ENCODE results near the gene TACC3.

The TACC3 gene

DNA sequence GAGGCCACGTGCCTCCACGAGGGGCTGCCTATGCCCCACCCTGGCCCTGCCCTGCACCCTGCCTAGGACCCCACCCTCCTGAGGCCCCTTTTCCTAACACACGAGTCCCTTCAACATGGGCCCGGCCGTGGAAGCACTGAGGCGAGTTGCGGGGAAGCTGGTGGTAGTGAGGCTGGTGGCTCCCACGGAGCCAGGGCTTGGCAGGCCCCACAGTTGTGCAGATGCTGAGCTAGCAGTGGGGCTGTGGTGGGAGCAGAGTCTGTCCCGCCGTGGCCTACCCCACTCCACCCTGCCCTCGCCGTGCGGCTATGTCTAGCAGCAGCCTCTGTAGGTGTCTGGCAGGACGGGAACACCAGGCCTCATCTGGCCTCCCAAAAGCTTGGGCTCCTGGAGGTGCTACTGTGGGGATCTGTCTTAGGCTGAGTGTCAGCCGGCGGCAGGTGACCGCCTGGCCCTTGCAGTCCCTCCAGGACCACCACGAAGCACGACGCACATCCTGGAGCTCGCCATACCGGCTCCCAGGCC is 18.8 kb downstream of the TACC3 start:
- no peaks in the 10 kb centered on the region for H3K79me2 ChIP-seq (ENCODE audit: low read length)
- H4K20me1 ChIP-seq (ENCODE audit: insufficient read depth, low read length): no peaks in the 10 kb centered on the region
- DNase-seq: no peak
- no peaks in the 10 kb centered on the region for H3K9me2 ChIP-seq (replicated peaks; ENCODE audit: insufficient read depth, low read length)
- H3K9me3 ChIP-seq (replicated peaks; ENCODE audit: insufficient read depth, low read length): no peaks in the 10 kb centered on the region
- no peak overlapping the region for H3K9ac ChIP-seq (ENCODE audit: low read length)
- H2AFZ ChIP-seq (ENCODE audit: low read length): no peak overlapping the region
- H3K4me2 ChIP-seq (ENCODE audit: low read depth, low read length): no peak overlapping the region
- peaks cover 3% of the 10 kb centered on the region for H3K36me3 ChIP-seq (replicated peaks; ENCODE audit: insufficient read depth, low read length)
- peaks cover 7% of the 10 kb centered on the region; the same call in 1 of the 2 replicates for H3F3A ChIP-seq (ENCODE audit: insufficient read depth, low read length)
- H3K27ac ChIP-seq (ENCODE audit: low read length): no peak overlapping the region
- no peaks in the 10 kb centered on the region for H3K4me1 ChIP-seq (ENCODE audit: low read length)
- TF ChIP-seq EZH2 (optimal IDR thresholded peaks at IDR 0.05; ENCODE audit: low read depth, low read length): no peak
- TF ChIP-seq EZH2phosphoT487 (IDR thresholded peaks at IDR 0.05; ENCODE audit: low read length): no peak
- TF ChIP-seq, protein P1, sequence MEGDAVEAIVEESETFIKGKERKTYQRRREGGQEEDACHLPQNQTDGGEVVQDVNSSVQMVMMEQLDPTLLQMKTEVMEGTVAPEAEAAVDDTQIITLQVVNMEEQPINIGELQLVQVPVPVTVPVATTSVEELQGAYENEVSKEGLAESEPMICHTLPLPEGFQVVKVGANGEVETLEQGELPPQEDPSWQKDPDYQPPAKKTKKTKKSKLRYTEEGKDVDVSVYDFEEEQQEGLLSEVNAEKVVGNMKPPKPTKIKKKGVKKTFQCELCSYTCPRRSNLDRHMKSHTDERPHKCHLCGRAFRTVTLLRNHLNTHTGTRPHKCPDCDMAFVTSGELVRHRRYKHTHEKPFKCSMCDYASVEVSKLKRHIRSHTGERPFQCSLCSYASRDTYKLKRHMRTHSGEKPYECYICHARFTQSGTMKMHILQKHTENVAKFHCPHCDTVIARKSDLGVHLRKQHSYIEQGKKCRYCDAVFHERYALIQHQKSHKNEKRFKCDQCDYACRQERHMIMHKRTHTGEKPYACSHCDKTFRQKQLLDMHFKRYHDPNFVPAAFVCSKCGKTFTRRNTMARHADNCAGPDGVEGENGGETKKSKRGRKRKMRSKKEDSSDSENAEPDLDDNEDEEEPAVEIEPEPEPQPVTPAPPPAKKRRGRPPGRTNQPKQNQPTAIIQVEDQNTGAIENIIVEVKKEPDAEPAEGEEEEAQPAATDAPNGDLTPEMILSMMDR (IDR thresholded peaks at IDR 0.05; ENCODE audit: low read length): no peak
- no peak overlapping the region for H3K4me3 ChIP-seq (ENCODE audit: low read length)
- no peaks in the 10 kb centered on the region for H3K27me3 ChIP-seq (replicated peaks; ENCODE audit: insufficient read depth, low read length)

DNA sequence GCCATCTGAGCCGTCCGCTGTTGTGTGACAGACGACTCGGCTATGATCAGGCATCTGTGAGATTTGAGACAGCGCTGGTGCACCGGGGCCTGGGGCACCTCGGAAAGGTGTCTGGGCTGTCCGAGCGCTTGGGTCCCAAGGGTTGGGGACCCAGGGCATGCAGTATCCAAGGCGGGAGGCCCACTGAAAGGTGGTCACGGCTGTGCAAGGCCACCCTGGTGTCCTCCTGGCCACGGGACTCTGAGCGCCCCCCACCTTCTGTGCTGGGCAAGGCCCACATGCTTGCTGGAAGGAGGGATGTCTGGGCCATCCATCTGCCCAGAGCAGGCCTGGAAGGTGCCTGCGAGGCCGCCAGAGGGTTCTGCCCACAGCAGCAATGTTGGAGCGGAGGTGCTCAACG is 19.9 kb downstream of the TACC3 start:
- H4K20me1 ChIP-seq (ENCODE audit: insufficient read depth, low read length): no peaks in the 10 kb centered on the region
- H3K4me3 ChIP-seq (ENCODE audit: low read length): no peak overlapping the region
- H2AFZ ChIP-seq (ENCODE audit: low read length): no peak overlapping the region
- H3K79me2 ChIP-seq (ENCODE audit: low read length): no peaks in the 10 kb centered on the region
- no peaks in the 10 kb centered on the region for H3K9me3 ChIP-seq (replicated peaks; ENCODE audit: insufficient read depth, low read length)
- no peaks in the 10 kb centered on the region for H3K4me1 ChIP-seq (ENCODE audit: low read length)
- no peak overlapping the region for H3K4me2 ChIP-seq (ENCODE audit: low read depth, low read length)
- no peak for DNase-seq
- no peaks in the 10 kb centered on the region for H3K9me2 ChIP-seq (replicated peaks; ENCODE audit: insufficient read depth, low read length)
- no peaks in the 10 kb centered on the region for H3K27me3 ChIP-seq (replicated peaks; ENCODE audit: insufficient read depth, low read length)
- no peak overlapping the region for H3K27ac ChIP-seq (ENCODE audit: low read length)
- peaks cover 3% of the 10 kb centered on the region for H3K36me3 ChIP-seq (replicated peaks; ENCODE audit: insufficient read depth, low read length)
- TF ChIP-seq, protein P1 (IDR thresholded peaks at IDR 0.05; ENCODE audit: low read length): no peak
- TF ChIP-seq EZH2phosphoT487 (IDR thresholded peaks at IDR 0.05; ENCODE audit: low read length): no peak
- no peak for TF ChIP-seq EZH2 (optimal IDR thresholded peaks at IDR 0.05; ENCODE audit: low read depth, low read length)
- peaks cover 9% of the 10 kb centered on the region; the same call in 1 of the 2 replicates for H3F3A ChIP-seq (ENCODE audit: insufficient read depth, low read length)
- no peak overlapping the region for H3K9ac ChIP-seq (ENCODE audit: low read length)

DNA sequence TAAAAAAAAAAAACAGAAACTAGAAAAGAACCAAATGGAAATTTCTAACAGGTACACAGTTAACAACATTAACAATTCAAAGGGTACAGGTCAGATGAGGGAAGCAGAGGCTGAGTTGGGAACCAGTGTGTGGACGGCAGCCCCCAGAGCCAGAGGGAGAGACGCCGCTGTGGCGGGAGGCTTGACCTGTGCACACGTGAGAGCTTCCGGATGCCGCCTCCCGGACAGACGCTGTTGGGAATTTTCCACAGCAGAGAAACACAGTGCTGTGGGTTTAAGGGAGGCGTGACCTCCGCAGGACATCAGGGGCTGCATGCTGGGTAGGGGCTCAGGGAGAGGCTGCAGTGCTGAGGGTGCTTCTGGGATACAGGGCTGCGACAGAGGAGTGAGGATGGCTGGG is 22.2 kb downstream of the TACC3 start:
- peaks cover 9% of the 10 kb centered on the region; the same call in 1 of the 2 replicates for H3F3A ChIP-seq (ENCODE audit: insufficient read depth, low read length)
- 0 out of 2 replicates have a peak, but pooled peaks cover 3% of the 10 kb centered on the region for H3K27me3 ChIP-seq (replicated peaks; ENCODE audit: insufficient read depth, low read length)
- no peak overlapping the region for H3K4me3 ChIP-seq (ENCODE audit: low read length)
- no peak for DNase-seq
- H3K79me2 ChIP-seq (ENCODE audit: low read length): no peaks in the 10 kb centered on the region
- no peak overlapping the region for H3K27ac ChIP-seq (ENCODE audit: low read length)
- H3K4me2 ChIP-seq (ENCODE audit: low read depth, low read length): no peak overlapping the region
- H2AFZ ChIP-seq (ENCODE audit: low read length): no peak overlapping the region
- H3K36me3 ChIP-seq (replicated peaks; ENCODE audit: insufficient read depth, low read length): no peaks in the 10 kb centered on the region
- H3K9ac ChIP-seq (ENCODE audit: low read length): no peak overlapping the region
- TF ChIP-seq EZH2phosphoT487 (IDR thresholded peaks at IDR 0.05; ENCODE audit: low read length) (no peak), EZH2 (optimal IDR thresholded peaks at IDR 0.05; ENCODE audit: low read depth, low read length) (no peak)
- TF ChIP-seq, protein P1 (IDR thresholded peaks at IDR 0.05; ENCODE audit: low read length): no peak
- H3K9me2 ChIP-seq (replicated peaks; ENCODE audit: insufficient read depth, low read length): no peaks in the 10 kb centered on the region
- H4K20me1 ChIP-seq (ENCODE audit: insufficient read depth, low read length): no peaks in the 10 kb centered on the region
- no peaks in the 10 kb centered on the region for H3K9me3 ChIP-seq (replicated peaks; ENCODE audit: insufficient read depth, low read length)
- no peaks in the 10 kb centered on the region for H3K4me1 ChIP-seq (ENCODE audit: low read length)
